ENCODE data around the gene BTBD16.

The BTBD16 gene

DNA sequence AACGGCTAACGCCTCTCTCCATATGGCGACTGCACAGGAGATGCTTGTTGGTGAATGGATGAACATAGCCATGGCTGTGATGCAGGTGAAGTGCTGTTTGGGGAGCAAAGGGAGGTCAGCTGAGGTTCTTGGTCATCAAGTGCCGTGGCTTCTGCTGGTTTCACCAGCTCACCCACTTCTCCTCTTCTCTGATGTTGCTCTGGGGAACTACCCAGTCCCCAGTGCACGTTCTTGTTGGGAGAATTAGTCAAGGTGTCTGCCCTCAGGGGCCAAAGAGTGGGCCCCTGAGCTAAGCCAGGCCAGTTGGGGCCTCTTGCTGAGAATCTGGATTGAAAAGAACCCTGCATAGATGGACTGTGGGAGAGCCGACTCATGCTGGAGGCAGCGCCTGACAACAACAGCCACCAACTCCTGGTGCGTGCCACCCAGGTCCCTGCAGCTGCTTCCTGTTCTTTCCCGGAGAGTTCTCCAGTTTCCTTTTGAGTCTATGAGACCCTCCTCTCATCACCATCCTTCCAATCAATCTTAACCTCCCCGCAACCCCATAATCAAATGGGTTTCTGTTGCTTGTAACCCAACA is 3.0 kb downstream of the BTBD16 start:
- DNase-seq (ENCODE audit: low read depth in 1 of 2, low spot score in 1 of 2) = no peak

DNA sequence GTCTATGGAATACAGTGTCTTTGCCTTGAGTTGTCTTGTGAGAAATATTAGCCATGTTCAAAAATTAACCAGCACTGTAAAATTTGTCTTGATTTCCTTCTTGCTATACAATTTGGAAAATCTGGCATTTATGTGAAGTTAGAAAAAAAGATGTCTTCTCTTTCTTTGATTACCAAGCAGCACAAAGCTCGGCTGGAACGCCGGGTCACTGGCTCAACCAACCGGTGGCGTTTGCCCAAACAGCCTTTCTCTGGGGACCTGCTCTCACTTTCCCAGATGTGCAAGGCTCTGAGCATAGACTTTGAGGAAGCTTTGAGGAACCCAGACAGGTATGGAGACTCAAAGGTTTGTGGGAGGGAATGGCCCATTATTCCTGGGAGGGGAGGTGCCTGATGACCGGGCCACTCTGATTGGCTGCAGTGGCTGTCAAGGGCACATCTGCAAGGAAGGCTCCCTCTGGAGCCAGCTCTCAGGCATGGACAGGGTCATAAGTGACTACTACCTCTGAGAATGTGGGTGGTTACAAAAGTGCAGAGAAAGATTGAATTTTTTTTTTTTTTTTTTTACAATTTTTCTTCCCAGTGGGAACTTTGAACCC is 5.6 kb downstream of the BTBD16 start:
- no peak for DNase-seq (ENCODE audit: low read depth in 1 of 2, low spot score in 1 of 2)

GRCh38 chr10:122277526-122278136 is 6.5 kb downstream of the BTBD16 start:
- DNase-seq (ENCODE audit: low read depth in 1 of 2, low spot score in 1 of 2) = no peak

DNA sequence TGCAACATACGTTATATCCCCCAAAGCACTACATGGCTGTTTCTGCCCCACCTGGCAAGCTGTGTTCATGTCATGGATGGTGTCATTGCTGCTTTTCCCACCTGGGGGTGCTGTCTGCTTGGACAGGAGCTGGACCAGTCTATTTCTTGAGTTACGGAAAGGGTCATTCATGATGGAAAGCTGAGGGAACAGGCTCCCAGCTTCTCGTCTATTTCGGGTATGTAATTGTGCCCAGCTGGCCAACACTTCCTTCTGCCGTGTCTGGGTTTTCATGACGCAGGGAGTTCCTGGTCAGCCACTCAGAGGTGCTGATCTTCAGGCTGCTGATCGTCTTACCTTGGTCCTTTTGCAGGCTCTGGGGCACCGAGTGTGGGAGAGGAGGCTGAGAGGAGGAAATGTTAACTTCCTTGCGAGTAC is 8.6 kb downstream of the BTBD16 start:
- no peak for DNase-seq (ENCODE audit: low read depth in 1 of 2, low spot score in 1 of 2)

GRCh38 chr10:122280156-122280555 is 9.1 kb downstream of the BTBD16 start:
- DNase-seq (ENCODE audit: low read depth in 1 of 2, low spot score in 1 of 2) = no peak

GRCh38 chr10:122281018-122281626 is 10.0 kb downstream of the BTBD16 start:
- no peak for DNase-seq (ENCODE audit: low read depth in 1 of 2, low spot score in 1 of 2)

GRCh38 chr10:122281751-122282150 is 10.7 kb downstream of the BTBD16 start:
- DNase-seq (ENCODE audit: low read depth in 1 of 2, low spot score in 1 of 2) = no peak

GRCh38 chr10:122282253-122282671 is 11.2 kb downstream of the BTBD16 start:
- DNase-seq (ENCODE audit: low read depth in 1 of 2, low spot score in 1 of 2) = no peak

DNA sequence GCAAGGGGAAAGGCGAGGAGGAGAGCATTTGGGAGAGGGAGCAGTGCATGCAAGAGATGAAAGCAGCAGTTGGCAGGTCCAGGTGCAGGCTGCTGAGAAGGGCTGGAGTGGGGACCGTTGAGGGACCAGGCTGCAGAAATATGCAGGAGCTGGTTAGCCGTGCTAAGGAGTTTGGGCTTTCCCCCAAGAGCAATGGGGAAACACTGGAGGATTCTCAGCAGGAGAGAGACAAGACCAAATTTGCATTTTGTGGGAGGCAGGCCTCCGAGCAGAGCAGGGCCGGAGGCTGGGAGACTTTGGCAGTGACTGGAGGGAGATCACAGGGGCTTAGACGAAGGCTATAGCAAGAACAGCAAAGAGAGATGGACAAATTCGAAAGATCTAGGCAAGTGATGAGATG is 11.8 kb downstream of the BTBD16 start:
- DNase-seq (ENCODE audit: low read depth in 1 of 2, low spot score in 1 of 2) = no peak

DNA sequence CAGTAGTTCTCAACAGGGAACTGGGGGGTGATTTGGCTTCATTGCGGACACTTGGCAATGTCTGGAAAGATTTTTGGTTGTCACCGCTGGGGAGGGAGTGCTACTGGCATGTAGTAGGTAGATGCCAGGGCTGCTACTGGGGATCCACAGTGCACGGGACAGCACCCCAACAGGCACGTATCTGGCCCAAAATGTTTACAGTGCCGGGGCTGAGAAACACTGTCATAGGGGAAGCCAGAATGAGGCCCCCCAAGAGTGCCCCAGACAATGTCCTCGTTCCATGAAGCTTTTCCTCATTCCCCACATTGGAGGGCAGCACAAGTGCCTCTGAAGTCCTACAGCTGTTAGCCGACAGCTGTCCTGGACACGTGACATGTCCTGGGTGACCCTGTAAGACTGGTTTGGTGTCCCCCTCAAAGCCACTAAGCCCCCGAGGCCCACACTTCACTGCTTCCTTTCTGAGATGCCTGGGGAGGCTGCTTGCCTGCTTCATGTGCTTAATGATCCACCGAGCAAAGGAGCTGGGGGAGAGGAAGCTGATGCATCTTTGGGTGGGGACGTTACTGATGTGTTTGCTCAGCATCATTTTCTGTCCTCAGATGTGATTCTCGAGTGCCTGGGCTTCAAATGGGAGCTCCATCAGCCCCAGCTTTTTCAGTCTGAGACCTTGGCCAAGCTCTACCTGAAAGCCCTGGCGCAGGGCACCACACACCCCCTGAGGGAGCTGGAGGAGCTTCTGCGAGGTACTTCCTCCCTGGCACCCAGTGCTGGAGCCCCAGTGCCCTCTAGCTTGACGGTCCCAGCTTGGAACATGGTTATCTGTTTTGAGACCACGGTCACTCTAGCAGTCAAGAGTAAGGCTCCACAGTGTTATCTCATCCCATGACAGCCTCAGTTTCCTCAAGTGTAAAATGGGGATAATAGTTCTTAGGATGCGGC is 14.7 kb downstream of the BTBD16 start:
- no peak for DNase-seq (ENCODE audit: low read depth in 1 of 2, low spot score in 1 of 2)

- DNase-seq (ENCODE audit: low read depth in 1 of 2, low spot score in 1 of 2) = no peak
Observed at GRCh38 chr10:122286867-122287266, 15.8 kb downstream of the BTBD16 start.

- no peak for DNase-seq (ENCODE audit: low read depth in 1 of 2, low spot score in 1 of 2)
Observed at GRCh38 chr10:122287570-122287969, 16.5 kb downstream of the BTBD16 start.

DNA sequence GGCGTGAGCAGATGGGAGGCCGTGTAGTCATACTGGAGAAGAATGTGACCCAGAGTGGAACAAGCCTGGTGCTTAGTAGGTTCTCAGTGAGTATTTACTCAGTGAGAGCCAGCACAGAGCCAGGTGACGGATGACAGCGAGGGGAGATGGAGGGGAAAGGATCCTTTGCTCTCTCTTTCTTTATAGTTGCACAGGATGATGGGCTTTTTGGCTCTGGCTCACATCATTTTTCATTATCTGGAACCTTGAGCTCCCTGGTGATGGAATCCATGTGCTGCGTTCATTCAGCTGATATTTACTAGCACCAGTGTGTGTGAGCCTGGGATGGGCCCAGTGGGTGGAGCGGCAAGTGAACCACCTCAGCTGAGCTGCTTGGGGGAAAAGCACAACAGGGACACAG is 17.2 kb downstream of the BTBD16 start:
- DNase-seq (ENCODE audit: low read depth in 1 of 2, low spot score in 1 of 2) = no peak

GRCh38 chr10:122288917-122289316 is 17.8 kb downstream of the BTBD16 start:
- no peak for DNase-seq (ENCODE audit: low read depth in 1 of 2, low spot score in 1 of 2)

DNA sequence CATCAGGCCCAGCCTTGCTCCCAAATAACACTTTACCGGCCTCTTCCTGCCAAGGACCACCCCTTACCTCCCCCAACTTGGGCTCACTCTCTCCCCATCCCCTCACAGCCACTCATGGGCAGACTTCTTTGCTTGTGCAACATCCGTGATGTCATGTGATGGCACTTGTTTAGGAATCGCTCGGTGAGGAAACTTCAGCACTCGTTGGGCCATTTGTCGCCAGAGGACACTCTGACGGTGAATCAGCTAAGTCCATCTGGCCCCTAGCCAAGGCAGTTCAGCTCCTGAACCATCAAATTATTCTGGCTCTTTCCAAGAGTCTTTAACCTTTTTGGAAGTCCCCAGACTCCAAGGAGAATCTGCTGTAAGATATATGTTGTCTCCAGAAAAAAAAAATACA is 19.2 kb downstream of the BTBD16 start:
- no peak for DNase-seq (ENCODE audit: low read depth in 1 of 2, low spot score in 1 of 2)

DNA sequence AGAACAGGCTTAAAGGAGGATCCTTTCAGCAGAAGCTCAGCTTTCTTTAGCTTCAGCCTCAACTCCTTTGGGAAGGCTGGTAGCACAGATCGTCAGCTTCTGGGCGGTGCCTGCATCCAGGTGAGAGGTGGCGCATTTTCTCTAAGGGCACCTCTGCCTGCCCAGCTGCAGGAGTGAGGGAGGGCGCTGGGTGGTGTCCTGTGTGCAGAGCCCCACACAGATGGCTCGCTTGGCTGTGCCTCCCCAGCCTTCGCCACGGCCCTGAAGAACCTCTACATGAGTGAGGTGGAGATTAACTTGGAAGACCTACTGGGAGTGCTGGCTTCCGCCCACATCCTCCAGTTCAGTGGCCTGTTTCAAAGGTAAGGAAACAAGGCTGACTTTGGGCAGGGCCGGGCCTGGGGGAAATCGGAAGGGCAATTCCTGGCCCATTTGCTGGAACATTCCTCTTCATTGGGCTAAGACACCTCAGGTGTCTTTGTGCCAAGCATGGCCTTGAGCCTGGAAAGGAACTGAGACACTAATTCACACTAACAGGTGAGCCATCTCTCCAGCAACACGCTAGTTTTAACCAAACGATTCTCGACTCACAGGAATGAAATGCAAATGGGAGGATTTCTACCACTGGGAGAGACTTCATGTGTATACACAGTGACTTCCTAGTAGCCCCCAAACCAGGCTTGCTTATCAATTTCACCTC is 19.9 kb downstream of the BTBD16 start:
- DNase-seq (ENCODE audit: low read depth in 1 of 2, low spot score in 1 of 2) = no peak

DNA sequence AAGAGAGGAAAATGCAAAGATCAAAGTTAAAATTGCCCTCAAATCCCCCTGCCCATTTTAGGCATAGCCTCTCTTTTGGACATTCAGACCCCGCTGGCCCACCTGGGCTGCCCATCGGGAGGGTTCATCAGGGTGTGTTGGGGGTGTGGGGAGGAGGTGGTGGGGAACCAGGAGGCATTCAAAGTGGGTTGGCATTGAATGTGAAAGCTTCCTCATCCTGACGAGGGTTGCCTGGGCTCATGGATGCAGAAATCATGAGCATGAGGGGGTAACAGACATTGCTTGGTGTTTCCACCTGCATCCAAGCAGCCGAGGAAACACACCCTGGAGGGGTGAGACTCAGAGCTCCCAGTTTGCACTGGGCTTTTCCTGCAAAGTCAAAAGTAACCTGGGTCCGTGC is 20.6 kb downstream of the BTBD16 start:
- DNase-seq (ENCODE audit: low read depth in 1 of 2, low spot score in 1 of 2) = no peak

DNA sequence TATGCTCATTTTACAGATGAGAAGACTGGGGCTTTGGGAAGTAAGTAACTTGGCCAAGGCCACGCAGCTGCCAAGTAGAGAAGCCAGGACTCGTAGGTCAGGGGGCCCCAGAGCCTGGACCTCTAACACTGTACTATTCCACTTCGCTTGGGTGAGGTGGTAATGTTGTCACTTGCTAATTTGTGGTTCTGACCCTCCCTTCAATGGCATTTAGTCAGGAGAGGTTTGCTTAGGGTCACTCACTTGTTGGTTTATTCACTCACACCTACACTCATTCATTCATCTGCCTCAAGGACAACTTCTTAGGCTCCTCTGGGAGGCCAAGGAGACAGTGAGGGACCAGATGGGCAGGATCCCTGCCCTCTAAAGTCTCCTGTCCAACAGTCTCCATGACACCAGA is 21.3 kb downstream of the BTBD16 start:
- DNase-seq (ENCODE audit: low read depth in 1 of 2, low spot score in 1 of 2) = no peak

DNA sequence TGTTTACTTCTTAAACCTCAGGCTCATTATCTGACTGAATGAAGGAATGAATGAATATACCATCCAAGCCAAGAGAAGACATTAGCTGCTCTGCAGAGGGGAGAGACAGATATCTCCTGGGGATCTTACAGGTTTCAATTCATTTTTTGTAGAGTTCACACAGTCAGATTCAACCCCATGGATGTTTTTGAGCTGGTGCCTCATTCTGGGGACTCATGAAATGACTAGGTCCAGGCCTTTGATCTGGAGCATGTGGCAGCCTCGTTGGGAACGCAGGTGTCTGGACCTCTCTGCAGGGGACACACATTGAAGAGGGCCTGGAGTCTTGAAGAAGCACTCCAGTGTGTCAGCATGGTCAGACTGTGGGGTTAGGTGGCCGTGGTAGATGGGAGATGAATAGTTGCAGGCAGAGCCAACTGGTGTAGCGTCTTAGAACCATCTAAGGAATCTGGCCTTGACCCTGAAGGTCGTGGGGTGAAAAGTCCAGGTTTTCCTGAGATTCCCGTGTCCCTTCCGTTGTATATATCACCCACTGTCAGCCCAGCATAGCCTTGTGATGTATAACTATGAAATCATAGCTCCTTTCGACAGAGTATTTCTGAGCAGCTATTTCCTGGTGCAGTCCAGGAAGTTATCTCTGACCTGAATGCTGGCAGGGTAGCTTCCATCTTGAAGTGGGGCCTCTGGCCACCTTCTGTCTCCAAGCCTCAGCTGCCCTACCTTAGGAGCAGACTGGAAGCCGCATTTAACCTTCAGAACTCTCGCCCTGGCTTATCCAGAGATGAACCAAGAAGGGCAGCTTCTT is 22.3 kb downstream of the BTBD16 start:
- no peak for DNase-seq (ENCODE audit: low read depth in 1 of 2, low spot score in 1 of 2)

- DNase-seq (ENCODE audit: low read depth in 1 of 2, low spot score in 1 of 2) = no peak
Observed at GRCh38 chr10:122293961-122294380, 22.9 kb downstream of the BTBD16 start.

Measured in activated T-helper 1 cell treated with anti-CD3 and anti-CD28 coated beads, Interleukin-2, amount 50 U/mL, for 16 hours (primary cell).